Muscle of back (tissue), 11 donors: ENCODE data around the gene RAB3IP. TPM values are rescaled to one million over a fixed set of nuclear protein-coding genes. Genes with fewer than 3 reads are reported as not detected.
"Not testable (repeated sequence)": the region's sequence is repeated elsewhere in the genome, so short reads cannot be mapped to it uniquely, and the experiment has no call there.

Experiments used
- DNase-seq, 3 donors: peaks; one replicate each; pipeline versions ENCODE4 v3.0.0 to v3.0.0-alpha.2; 2013
- polyA plus RNA-seq, 10 donors: library from polyadenylated mRNA; unstranded; fragments of 120-200 nt; gene quantifications; one replicate each; pipeline ENCODE4 v1.2.1, GENCODE V29; 2013; ENCODE audit not compliant: insufficient read length in 10 of 10

Gene RAB3IP
- polyA plus RNA-seq, 10 donors, result 7.6 to 17.6 (median 9.8) TPM

DNA sequence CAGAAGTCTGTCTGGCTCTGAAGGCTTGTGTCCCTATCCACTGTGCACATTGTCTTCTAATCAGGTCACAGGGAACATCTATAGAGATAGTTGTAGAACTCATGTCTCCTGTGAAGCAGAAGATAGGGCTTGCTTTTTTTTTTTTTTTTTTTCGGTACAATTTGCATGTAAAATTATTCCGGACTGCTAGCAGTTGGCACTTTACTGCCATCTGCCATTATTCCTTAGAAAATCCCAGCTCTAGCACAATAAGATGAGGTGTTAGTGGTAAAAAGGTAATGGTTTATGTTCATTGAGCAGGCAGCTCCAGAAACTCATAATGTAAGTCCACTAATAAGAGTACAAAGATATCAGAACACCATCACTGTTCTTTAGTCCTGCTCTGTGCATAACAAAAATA, 95.0 kb downstream of the RAB3IP start:
- DNase-seq, result no peak

DNA sequence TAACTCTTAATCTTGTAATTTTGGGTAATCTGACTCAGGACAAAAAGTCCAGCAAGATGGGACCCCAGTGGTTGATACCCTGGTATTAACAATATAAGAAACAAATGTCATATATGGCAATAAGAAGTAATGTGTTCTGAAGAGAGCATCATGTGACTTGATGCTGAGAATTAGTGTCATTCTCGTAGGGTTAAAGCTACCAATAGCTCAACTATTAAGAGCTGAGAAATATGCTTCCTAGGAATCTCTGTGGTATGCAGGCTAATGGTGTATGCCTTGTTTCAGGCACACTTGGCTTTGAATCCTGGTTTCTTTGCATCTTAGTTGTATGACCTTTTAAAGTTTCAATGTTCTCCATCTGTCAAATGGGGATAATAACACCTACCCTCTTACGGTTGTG, 95.5 kb downstream of the RAB3IP start:
- DNase-seq, result no peak

- DNase-seq, result peak in 1 of 3 donors; percentile 32
Observed at GRCh38 chr12:69834576-69834975, 95.9 kb downstream of the RAB3IP start.

- DNase-seq, result no peak
Observed at GRCh38 chr12:69835081-69835480, 96.4 kb downstream of the RAB3IP start.

DNA sequence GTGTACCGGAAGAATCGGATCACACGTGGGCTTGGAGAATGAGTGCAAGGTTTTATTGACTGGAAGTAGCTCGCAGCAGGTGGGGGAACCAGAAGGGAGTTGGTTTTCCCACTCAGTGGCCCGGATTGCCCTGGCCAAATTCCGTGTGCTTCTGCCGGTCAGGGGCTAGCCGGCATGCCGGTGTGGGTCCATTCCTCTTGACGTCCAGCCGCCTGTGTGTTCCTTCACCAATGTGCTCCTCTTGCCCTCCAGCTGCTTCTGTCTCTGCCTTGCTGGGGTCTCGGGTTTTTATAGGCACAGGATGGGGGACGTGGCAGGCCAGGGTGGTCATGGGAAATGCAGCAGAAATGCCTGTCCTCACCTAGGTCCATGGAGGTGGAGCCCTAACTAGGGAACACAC, 97.4 kb downstream of the RAB3IP start:
- DNase-seq, result no peak

DNA sequence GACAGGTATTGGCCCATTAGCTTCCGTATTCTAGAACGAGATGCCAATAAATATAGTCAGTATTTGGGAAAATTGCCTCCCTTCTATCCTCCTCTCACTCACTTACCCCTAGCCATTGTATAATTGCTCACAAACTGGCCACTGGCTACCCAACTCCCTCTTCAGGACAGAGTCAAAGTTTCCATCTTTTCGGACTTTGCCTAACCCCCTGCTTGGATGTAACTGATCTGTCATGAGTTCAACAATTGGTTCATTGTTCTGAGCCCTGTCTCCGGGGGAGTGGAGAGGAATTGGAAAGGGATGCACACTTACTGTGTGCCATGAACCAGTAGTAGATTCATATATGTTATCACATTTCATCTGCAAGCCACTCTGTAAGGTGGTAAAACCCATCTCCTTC, 98.5 kb downstream of the RAB3IP start:
- DNase-seq, result no peak

- no peak for DNase-seq
Observed at GRCh38 chr12:69837657-69838415, 99.2 kb downstream of the RAB3IP start.

DNA sequence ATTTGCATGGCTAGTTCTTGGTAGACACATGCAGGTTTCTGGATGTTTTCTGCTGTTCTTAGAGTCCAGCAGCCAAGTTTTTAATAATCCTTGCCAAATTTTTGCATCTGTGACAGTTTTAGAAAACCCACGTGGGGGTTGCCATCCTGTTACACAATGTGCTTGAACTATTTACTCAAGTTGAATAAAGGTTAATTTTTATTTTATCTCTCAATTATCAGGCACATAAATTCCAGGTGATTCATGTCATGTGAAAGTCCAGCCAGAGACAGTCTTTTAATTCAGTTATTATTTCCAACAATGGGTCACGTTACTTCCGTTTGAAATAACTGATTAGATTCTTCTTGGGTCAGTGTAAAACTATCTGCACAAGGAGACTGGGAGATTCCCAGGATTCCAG, 102.1 kb downstream of the RAB3IP start:
- no peak for DNase-seq

DNA sequence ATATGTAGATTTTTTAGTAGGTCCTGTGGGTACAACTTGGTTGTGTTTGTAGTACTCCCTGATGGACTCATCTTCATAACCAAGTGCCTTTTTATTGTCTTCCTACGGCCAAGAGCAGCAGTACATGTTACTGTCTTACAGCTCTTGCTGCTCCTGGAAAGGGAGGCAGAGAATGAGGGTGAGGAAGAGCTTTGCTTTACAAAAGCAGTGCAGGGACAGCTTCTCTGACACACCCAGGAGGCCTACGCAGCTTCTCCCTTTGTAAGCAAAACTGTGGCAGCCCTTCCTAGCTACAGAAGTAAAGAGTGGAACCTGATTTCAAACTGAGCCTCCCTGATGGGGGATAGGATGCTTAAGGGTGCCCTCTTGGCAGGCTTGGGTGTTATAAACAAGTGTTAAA, 104.9 kb downstream of the RAB3IP start:
- DNase-seq, result no peak

GRCh38 chr12:69844416-69844815, 105.8 kb downstream of the RAB3IP start:
- no peak for DNase-seq

DNA sequence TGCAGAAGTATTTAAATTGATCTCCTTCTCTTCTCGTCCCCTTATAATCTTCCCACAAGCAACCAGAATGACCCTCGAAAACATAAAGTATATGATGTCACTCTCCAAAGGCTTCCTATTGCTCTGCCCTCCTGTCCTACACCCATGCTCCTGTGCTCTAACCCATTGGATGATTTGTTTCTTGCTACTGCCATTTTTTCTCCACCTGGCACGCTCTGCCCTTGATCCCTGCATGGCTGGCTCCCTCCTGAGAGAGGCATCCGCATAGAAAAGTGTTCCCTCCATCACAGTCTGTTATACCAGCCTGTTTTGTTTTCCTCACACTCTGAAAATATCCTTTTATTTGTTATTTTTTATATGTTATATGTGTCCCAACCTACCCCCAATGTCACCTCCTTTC, 106.2 kb downstream of the RAB3IP start:
- no peak for DNase-seq

DNA sequence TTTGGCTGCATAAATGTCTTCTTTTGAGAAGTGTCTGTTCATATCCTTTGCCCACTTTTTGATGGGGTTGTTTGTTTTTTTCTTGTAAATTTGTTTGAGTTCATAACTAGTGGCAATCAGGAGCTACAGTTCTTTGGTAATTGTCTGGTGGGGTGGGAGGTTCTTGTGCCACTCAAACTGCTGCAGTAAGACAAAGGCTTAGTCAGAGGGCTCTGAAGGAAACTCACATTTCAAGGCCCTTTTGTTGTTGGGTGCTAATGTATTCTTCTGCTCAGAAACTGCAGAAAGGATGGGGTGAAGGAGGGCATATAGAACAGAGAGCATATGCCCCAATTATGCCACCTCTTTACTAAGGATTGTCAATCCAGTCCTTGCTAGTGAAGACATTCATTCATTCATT, 108.3 kb downstream of the RAB3IP start:
- DNase-seq, result no peak

DNA sequence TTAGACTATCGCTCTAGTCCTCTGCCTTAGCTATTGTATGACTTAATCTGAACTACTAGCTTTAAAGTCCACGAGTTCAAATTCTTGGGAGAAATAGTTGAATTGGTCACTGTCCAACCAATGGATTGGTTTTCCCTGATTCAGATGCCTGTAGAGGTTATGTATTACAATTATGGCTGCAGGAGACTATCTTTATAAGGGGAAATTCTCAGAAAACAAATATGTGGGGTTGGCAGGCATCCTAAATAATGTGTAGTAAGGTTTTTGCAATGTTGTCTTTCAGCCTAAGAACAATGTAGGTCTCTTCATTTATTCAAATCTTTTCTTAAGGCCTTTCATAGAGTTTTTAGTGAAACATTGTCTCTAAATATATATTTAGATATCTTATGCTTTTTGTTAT, 113.3 kb downstream of the RAB3IP start:
- peak in 1 of 3 donors; percentile 7 for DNase-seq

DNA sequence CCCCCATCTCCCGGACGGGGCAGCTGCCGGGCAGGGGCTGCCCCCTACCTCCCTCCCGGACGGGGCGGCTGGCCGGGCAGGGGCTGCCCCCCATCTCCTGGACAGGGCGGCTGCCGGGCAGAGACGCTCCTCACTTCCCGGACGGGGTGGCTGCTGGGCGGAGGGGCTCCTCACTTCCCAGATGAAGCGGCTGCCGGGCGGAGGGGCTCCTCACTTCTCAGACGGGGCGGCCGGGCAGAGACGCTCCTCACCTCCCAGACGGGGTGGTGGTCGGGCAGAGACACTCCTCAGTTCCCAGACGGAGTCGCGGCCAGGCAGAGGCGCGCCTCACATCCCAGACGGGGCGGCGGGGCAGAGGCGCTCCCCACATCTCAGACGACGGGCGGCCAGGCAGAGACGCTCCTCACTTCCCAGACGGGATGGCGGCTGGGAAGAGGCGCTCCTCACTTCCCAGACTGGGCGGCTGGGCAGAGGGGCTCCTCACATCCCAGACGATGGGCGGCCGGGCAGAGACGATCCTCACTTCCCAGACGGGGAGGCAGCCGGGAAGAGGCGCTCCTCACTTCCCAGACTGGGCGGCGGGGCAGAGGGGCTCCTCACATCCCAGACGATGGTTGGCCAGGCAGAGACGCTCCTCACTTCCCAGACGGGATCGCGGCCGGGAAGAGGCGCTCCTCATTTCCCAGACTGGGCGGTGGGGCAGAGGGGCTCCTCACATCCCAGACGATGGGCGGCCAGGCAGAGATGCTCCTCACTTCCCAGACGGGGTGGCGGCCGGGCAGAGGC, 114.7 kb downstream of the RAB3IP start:
- not testable (repeated sequence) for DNase-seq

GRCh38 chr12:69866698-69867097, 128.0 kb downstream of the RAB3IP start:
- no peak for DNase-seq

DNA sequence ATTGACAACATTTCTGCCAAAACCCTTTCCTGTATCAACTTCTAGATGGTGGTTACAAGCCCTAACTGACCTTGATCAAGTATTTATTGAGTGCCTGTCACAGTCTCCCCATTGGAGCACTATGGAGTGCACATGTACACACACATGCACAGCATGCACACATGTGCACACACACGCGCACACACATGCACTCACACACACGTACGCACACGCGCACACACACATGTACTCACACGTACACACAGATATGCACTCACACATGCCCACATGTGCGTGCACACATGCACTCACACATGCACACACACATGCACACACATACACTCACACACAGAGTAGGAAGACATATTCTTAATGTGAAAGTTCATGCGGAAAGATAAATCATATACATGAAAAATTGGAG, 130.0 kb downstream of the RAB3IP start:
- DNase-seq, result no peak

GRCh38 chr12:69872804-69873203, 134.1 kb downstream of the RAB3IP start:
- DNase-seq, result no peak

Other genes starting within 250 kb of the RAB3IP start
- gene CCT2, start 153.4 kb upstream of the RAB3IP start, polyA plus RNA-seq, result 100 to 1,000 TPM; 168 to 209 (median 192) TPM
- gene LRRC10, start 128.0 kb upstream of the RAB3IP start, polyA plus RNA-seq, result under 1 TPM in 2 of 10 donors, not detected in 8; 0.17 to 0.18 TPM
- gene BEST3, start 39.6 kb upstream of the RAB3IP start, polyA plus RNA-seq, result 100 to 1,000 TPM in 1 of 10 donors, 10 to 100 TPM in 9; 32.8 to 112 (median 52.2) TPM
- gene MYRFL, start 86.4 kb downstream of the RAB3IP start, polyA plus RNA-seq, result under 1 TPM; 0.15 to 0.69 (median 0.35) TPM